ENCODE results near the gene B4GALT2. TPM values are rescaled to one million over a fixed set of nuclear protein-coding genes. Genes with fewer than 3 reads are reported as not detected.
A peak's percentile ranks its signal among the peaks of the same experiment; 100 is the strongest.

B4GALT2 gene
- total and polyA plus RNA-seq, 10 of the 15 experiments (the other 5 are each of a cell fraction or from before 2014, with no cell fraction given): 0.98 to 61.0 (median 23.4) TPM

- SMC1A ChIA-PET (ENCODE audit: uncharacterized antibody, unreplicated experiment): interaction anchor here (1.4 kb wide), 1 partner anchor 224 kb away, joined by 3 read pairs; no protein-coding TSS in a partner anchor
- H3K9me3 ChIP-seq (replicated peaks; ENCODE audit: control insufficient read depth, insufficient read depth, low read length): no peaks in the 10 kb centered on the region
- H3K27me3 ChIP-seq (replicated peaks in 1 of 2; ENCODE audit: control insufficient read depth in 2 of 2, insufficient read depth in 2 of 2, low read length in 1 of 2): no peaks in the 10 kb centered on the region
- no peak for TF ChIP-seq IRF4 (IDR thresholded peaks at IDR 0.05; ENCODE audit: low read depth, low read length)
- H3K79me2 ChIP-seq (ENCODE audit: control insufficient read depth, insufficient read depth, low read length): no peaks in the 10 kb centered on the region
- H2AFZ ChIP-seq (ENCODE audit: control insufficient read depth, low read depth, low read length): no peak overlapping the region
- no peak for FAIRE-seq
- 93% methylated on average over 6 of the region's 6 CpGs for WGBS (ENCODE audit: insufficient coverage, insufficient replicate concordance, low lambda C conversion rate, missing lambda C conversion rate)
- H3K4me1 ChIP-seq (ENCODE audit: control insufficient read depth, insufficient read depth, low read length): peaks cover 9% of the 10 kb centered on the region
- H3K9ac ChIP-seq (ENCODE audit: control insufficient read depth, insufficient read depth, low read length): no peak overlapping the region
- no peak for ATAC-seq
- peaks cover 0 to 4% of the 10 kb centered on the region in 2 experiments; a peak in 3 of 4 replicates for H3K36me3 ChIP-seq (ENCODE audit: control insufficient read depth in 2 of 2, insufficient read depth in 2 of 2, low read length in 1 of 2)
- POLR2A ChIA-PET: interaction anchor here (0.6 kb wide), 1 partner anchor 225 kb away, joined by 5 read pairs; no protein-coding TSS in a partner anchor
- no TSS peak for BruUV-seq (replicated peaks)
- H3K4me2 ChIP-seq (ENCODE audit: control insufficient read depth, insufficient read depth): no peak overlapping the region
- CTCF ChIA-PET: interaction anchor here (1.7 kb wide), 1 partner anchor 60 kb away, joined by 4 read pairs; no protein-coding TSS in a partner anchor
- no peaks in the 10 kb centered on the region for H4K20me1 ChIP-seq (ENCODE audit: control insufficient read depth, insufficient read depth)
- in situ Hi-C loops (cut with MboI): no loop called here
- no peak for DNase-seq (ENCODE audit: low read depth, low spot score)
- H3K27ac ChIP-seq (ENCODE audit: control insufficient read depth, insufficient read depth): no peak overlapping the region
- no peak overlapping the region for H3K4me3 ChIP-seq
- intact Hi-C loops (cut with micrococcal nuclease; ENCODE audit: unreplicated experiment): no loop called here
- RAD21 ChIA-PET (ENCODE audit: unreplicated experiment): interaction anchor here (0.6 kb wide), 1 partner anchor 54 kb away, joined by 3 read pairs; no protein-coding TSS in a partner anchor
Observed at GRCh38 chr1:43987159-43987902, 8.3 kb downstream of the B4GALT2 start.

- no TSS peak for BruUV-seq (replicated peaks)
- no peak for DNase-seq (ENCODE audit: low read depth, low spot score)
- ChIA-PET SMC1A (ENCODE audit: uncharacterized antibody, unreplicated experiment) (interaction anchor here (0.9 to 1.3 kb wide), 3 partner anchors 15 to 58 kb away, joined by 3 read pairs; no protein-coding TSS in a partner anchor), RAD21 (ENCODE audit: unreplicated experiment) (interaction anchor here (0.6 to 1.6 kb wide), 2 partner anchors 15 to 47 kb away, joined by 3 to 4 read pairs; no protein-coding TSS in a partner anchor), POLR2A (interaction anchor here (0.9 to 1.2 kb wide), 2 partner anchors 15 to 340 kb away, joined by 5 read pairs; partner anchors contain the start of gene KDM4A), CTCF (interaction anchor here (0.9 to 2.5 kb wide), 6 partner anchors 12 to 227 kb away, joined by 3 to 7 read pairs (median 3); partner anchors contain the start of gene B4GALT2)
- H3K4me2 ChIP-seq (ENCODE audit: control insufficient read depth, insufficient read depth): peak overlapping the region; percentile 23
- no peak overlapping the region; the same call in 1 of the 2 replicates for H3K27ac ChIP-seq (ENCODE audit: control insufficient read depth, insufficient read depth)
- H3K9ac ChIP-seq (ENCODE audit: control insufficient read depth, insufficient read depth, low read length): peak overlapping the region; percentile 39; the same call in 1 of the 2 replicates
- H3K79me2 ChIP-seq (ENCODE audit: control insufficient read depth, insufficient read depth, low read length): no peaks in the 10 kb centered on the region
- peak overlapping the region; percentile 91 for H2AFZ ChIP-seq (ENCODE audit: control insufficient read depth, low read depth, low read length)
- TF ChIP-seq CTCF (IDR thresholded peaks at IDR 0.05 in 2 of 3, conservative IDR thresholded peaks at IDR 0.05 in 1 of 3; ENCODE audit: control insufficient read depth in 2 of 3, extremely low read depth in 1 of 3, insufficient read depth in 1 of 3, low read depth in 3 of 3, low read length in 3 of 3) (peak in 1 of 3 experiments; percentile 10; a peak in 1 of 6 replicates), ZNF384 (IDR thresholded peaks at IDR 0.05; ENCODE audit: borderline replicate concordance, low read depth, low read length) (no peak), SMC3 (IDR thresholded peaks at IDR 0.05; ENCODE audit: borderline replicate concordance, low read length) (0 out of 2 replicates have a peak, but pooled peaks have one; percentile 9)
- peak overlapping the region; percentile 72 for H3K4me3 ChIP-seq
- FAIRE-seq: no peak
- WGBS (ENCODE audit: insufficient coverage, insufficient replicate concordance, low lambda C conversion rate, missing lambda C conversion rate): 56% methylated on average over 19 of the region's 19 CpGs
- no peaks in the 10 kb centered on the region for H4K20me1 ChIP-seq (ENCODE audit: control insufficient read depth, insufficient read depth)
- H3K36me3 ChIP-seq (ENCODE audit: control insufficient read depth in 2 of 2, insufficient read depth in 2 of 2, low read length in 1 of 2): no peaks in the 10 kb centered on the region; a peak in 2 of 4 replicates
- in situ Hi-C loops (cut with MboI) (no loop called here), intact Hi-C loops (cut with micrococcal nuclease; ENCODE audit: unreplicated experiment) (loop anchor here (5.0 kb wide), 1 partner anchor 42 kb away; the partner anchor contains the start of gene SLC6A9)
- H3K4me1 ChIP-seq (ENCODE audit: control insufficient read depth, insufficient read depth, low read length): peaks cover 17% of the 10 kb centered on the region
- no peaks in the 10 kb centered on the region for H3K9me3 ChIP-seq (replicated peaks; ENCODE audit: control insufficient read depth, insufficient read depth, low read length)
- H3K27me3 ChIP-seq (replicated peaks in 1 of 2; ENCODE audit: control insufficient read depth in 2 of 2, insufficient read depth in 2 of 2, low read length in 1 of 2): no peaks in the 10 kb centered on the region
- ATAC-seq: no peak; the same call in 2 of the 3 replicates
Observed at GRCh38 chr1:43990271-43991199, 11.5 kb downstream of the B4GALT2 start.

Data from GM12878 (cell line).